ENCODE results near the gene SBK2. TPM values are rescaled to one million over a fixed set of nuclear protein-coding genes. Genes with fewer than 3 reads are reported as not detected.

Gene SBK2
- total and polyA plus RNA-seq, 4 donors, result 0.31 TPM; not detected in 3

GRCh38 chr19:55539090-55539984, 2.4 kb upstream of the SBK2 start:
- no peak overlapping the region for H3K9ac ChIP-seq (ENCODE audit: insufficient read depth in 1 of 2, low read length in 2 of 2)
- no peaks in the 10 kb centered on the region for H3K36me3 ChIP-seq (ENCODE audit: control insufficient read depth in 4 of 4, insufficient read depth in 4 of 4, low read length in 4 of 4)
- H3K4me3 ChIP-seq, result no peak overlapping the region
- WGBS, 2 donors, result 81 to 85% methylated on average over 33 of the region's 33 CpGs
- no peaks in the 10 kb centered on the region for H3K4me1 ChIP-seq (ENCODE audit: control insufficient read depth in 5 of 5, insufficient read depth in 5 of 5, low read length in 5 of 5)
- TF ChIP-seq, protein P1, sequence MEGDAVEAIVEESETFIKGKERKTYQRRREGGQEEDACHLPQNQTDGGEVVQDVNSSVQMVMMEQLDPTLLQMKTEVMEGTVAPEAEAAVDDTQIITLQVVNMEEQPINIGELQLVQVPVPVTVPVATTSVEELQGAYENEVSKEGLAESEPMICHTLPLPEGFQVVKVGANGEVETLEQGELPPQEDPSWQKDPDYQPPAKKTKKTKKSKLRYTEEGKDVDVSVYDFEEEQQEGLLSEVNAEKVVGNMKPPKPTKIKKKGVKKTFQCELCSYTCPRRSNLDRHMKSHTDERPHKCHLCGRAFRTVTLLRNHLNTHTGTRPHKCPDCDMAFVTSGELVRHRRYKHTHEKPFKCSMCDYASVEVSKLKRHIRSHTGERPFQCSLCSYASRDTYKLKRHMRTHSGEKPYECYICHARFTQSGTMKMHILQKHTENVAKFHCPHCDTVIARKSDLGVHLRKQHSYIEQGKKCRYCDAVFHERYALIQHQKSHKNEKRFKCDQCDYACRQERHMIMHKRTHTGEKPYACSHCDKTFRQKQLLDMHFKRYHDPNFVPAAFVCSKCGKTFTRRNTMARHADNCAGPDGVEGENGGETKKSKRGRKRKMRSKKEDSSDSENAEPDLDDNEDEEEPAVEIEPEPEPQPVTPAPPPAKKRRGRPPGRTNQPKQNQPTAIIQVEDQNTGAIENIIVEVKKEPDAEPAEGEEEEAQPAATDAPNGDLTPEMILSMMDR (IDR thresholded peaks at IDR 0.05; ENCODE audit: control extremely low read depth, extremely low read depth), result no peak
- DNase-seq, result no peak
- no peaks in the 10 kb centered on the region for H3K27me3 ChIP-seq (ENCODE audit: control insufficient read depth in 3 of 3, insufficient read depth in 3 of 3, low read length in 2 of 3)
- ATAC-seq (ENCODE audit: insufficient read depth, low FRiP score), result no peak
- no peak overlapping the region for H3K27ac ChIP-seq (ENCODE audit: low read depth in 1 of 2, low read length in 1 of 2)
- no peaks in the 10 kb centered on the region for H3K9me3 ChIP-seq (ENCODE audit: control insufficient read depth in 4 of 4, insufficient read depth in 3 of 4, low read length in 3 of 4)

- TF ChIP-seq, protein P1 (IDR thresholded peaks at IDR 0.05; ENCODE audit: control extremely low read depth, extremely low read depth), result no peak
- ATAC-seq (ENCODE audit: insufficient read depth, low FRiP score) (no peak), DNase-seq (no peak)
- H3K4me1 ChIP-seq (ENCODE audit: control insufficient read depth in 5 of 5, insufficient read depth in 5 of 5, low read length in 5 of 5), result no peaks in the 10 kb centered on the region
- no peaks in the 10 kb centered on the region for H3K36me3 ChIP-seq (ENCODE audit: control insufficient read depth in 4 of 4, insufficient read depth in 4 of 4, low read length in 4 of 4)
- WGBS, 2 donors, result 82 to 91% methylated on average over 3 to 5 of the region's 5 CpGs
- no peak overlapping the region for H3K4me3 ChIP-seq
- no peaks in the 10 kb centered on the region for H3K9me3 ChIP-seq (ENCODE audit: control insufficient read depth in 4 of 4, insufficient read depth in 3 of 4, low read length in 3 of 4)
- no peaks in the 10 kb centered on the region for H3K27me3 ChIP-seq (ENCODE audit: control insufficient read depth in 3 of 3, insufficient read depth in 3 of 3, low read length in 2 of 3)
- H3K27ac ChIP-seq (ENCODE audit: low read depth in 1 of 2, low read length in 1 of 2), result no peak overlapping the region
- no peak overlapping the region for H3K9ac ChIP-seq (ENCODE audit: insufficient read depth in 1 of 2, low read length in 2 of 2)
Observed at GRCh38 chr19:55538132-55538531, 1.2 kb upstream of the SBK2 start.

DNA sequence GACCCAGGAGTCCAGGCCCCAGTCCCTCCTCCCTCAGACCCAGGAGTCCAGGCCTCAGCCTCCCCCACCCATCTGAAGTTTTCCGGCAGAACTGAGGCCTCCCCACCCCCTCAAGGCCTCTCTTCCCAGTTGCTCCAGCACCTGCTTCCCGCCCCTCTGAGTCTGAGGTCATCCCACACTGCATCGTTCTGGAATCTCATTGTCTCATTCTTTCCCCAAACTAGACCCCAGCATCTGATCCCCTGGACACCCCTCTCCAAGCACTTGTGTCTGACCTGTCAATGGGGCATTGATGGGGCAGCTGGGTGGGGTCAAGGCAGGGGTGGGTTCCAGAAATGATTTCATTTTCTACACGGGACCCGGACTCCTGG, 793 bp upstream of the SBK2 start:
- Histone ChIP-seq H3K4me1 (ENCODE audit: control insufficient read depth in 5 of 5, insufficient read depth in 5 of 5, low read length in 5 of 5) (no peaks in the 10 kb centered on the region), H3K27ac (ENCODE audit: low read depth in 1 of 2, low read length in 1 of 2) (no peak overlapping the region), H3K4me3 (no peak overlapping the region), H3K36me3 (ENCODE audit: control insufficient read depth in 4 of 4, insufficient read depth in 4 of 4, low read length in 4 of 4) (no peaks in the 10 kb centered on the region), H3K9ac (ENCODE audit: insufficient read depth in 1 of 2, low read length in 2 of 2) (no peak overlapping the region), H3K27me3 (ENCODE audit: control insufficient read depth in 3 of 3, insufficient read depth in 3 of 3, low read length in 2 of 3) (no peaks in the 10 kb centered on the region), H3K9me3 (ENCODE audit: control insufficient read depth in 4 of 4, insufficient read depth in 3 of 4, low read length in 3 of 4) (no peaks in the 10 kb centered on the region)
- ATAC-seq (ENCODE audit: insufficient read depth, low FRiP score), result no peak
- 69 to 85% methylated on average over 5 of the region's 5 CpGs for WGBS, 2 donors
- no peak for DNase-seq
- TF ChIP-seq, protein P1 (IDR thresholded peaks at IDR 0.05; ENCODE audit: control extremely low read depth, extremely low read depth), result no peak

Measured in lung (tissue), 12 donors.